HEK293 (cell line): Measurements from ENCODE around the gene YARS1.

Experiments
- CTCF ChIA-PET: fragments of 350-600 bp; formaldehyde crosslinking; extraction: SDS; loops from one replicate; lab custom pipeline; 2021; ENCODE audit warnings: antibody characterized with exemption; lab: Yijun Ruan, JAX
- POLR2A ChIA-PET: fragments of 300-600 bp; formaldehyde crosslinking; extraction: SDS; loops from one replicate; lab custom pipeline; 2020; ENCODE audit warnings: antibody characterized with exemption, inconsistent platforms; lab: Yijun Ruan, JAX
- H3K27ac ChIP-seq: fragments of 200-500 bp; sonication (Bioruptor generic); 2 replicates; pipeline ENCODE4 v1.5.1; 2014; ENCODE audit warnings: low read depth, low read length, control low read depth, inconsistent platforms; ENCODE audit errors: extremely low read depth
- H3K36me3 ChIP-seq, 2 experiments: fragments of 200-500 bp in 1 of 2; sonication (Bioruptor generic) in 1 of 2; 1 replicate in 1 of 2; 2 replicates in 1 of 2; pipeline ENCODE4 v1.5.1; 2014 to 2017; ENCODE audit warnings: inconsistent platforms in 2 of 2, low read length in 2 of 2; ENCODE audit not compliant: control insufficient read depth in 2 of 2, insufficient read depth in 1 of 2
- H3K4me1 ChIP-seq: fragments of 200-500 bp; sonication (Bioruptor generic); 2 replicates; pipeline ENCODE4 v1.5.1; 2014; ENCODE audit warnings: mild to moderate bottlenecking, low read length, inconsistent platforms; ENCODE audit not compliant: control insufficient read depth, insufficient read depth
- H3K4me3 ChIP-seq: 2 replicates; pipeline ENCODE4 v1.5.1; 2011; ENCODE audit warnings: low read depth, mild to moderate bottlenecking, control low read depth, low read length, moderate library complexity
- H3K9me3 ChIP-seq: fragments of 200-500 bp; sonication (Bioruptor generic); 2 replicates; pipeline ENCODE4 v1.5.1; 2014; ENCODE audit warnings: low read depth, low read length, inconsistent platforms; ENCODE audit not compliant: control insufficient read depth, insufficient read depth
- KLF17 ChIP-seq: fragments of 450-650 bp; formaldehyde crosslinking; IDR thresholded peaks from 2 replicates; pipeline ENCODE4 v1.5.1; 2016; ENCODE audit warnings: missing biosample characterization, missing genetic modification characterization
- KLF7 ChIP-seq: fragments of 450-650 bp; formaldehyde crosslinking; IDR thresholded peaks from 2 replicates; pipeline ENCODE4 v1.5.1; 2016; ENCODE audit warnings: missing biosample characterization, missing genetic modification characterization, borderline replicate concordance
- KLF8 ChIP-seq: fragments of 450-650 bp; formaldehyde crosslinking; IDR thresholded peaks from 2 replicates; pipeline ENCODE4 v1.5.1; 2016; ENCODE audit warnings: missing biosample characterization, missing genetic modification characterization
- MYNN ChIP-seq: fragments of 450-650 bp; formaldehyde crosslinking; IDR thresholded peaks from 2 replicates; pipeline ENCODE4 v1.5.1; 2016; ENCODE audit warnings: missing biosample characterization, missing genetic modification characterization, borderline replicate concordance
- PBX3 ChIP-seq: sonication (generic); formaldehyde crosslinking; IDR thresholded peaks from 2 replicates; pipeline ENCODE4 v1.8.1; 2022; ENCODE audit warnings: mild to moderate bottlenecking, moderate library complexity, missing genetic modification reagents
- PRDM2 ChIP-seq: fragments of 450-650 bp; formaldehyde crosslinking; IDR thresholded peaks from 2 replicates; pipeline ENCODE4 v1.5.1; 2016; ENCODE audit warnings: missing biosample characterization, missing genetic modification characterization, borderline replicate concordance
- SP3 ChIP-seq: fragments of 450-650 bp; formaldehyde crosslinking; IDR thresholded peaks from 2 replicates; pipeline ENCODE4 v1.5.1; 2016; ENCODE audit warnings: missing biosample characterization, missing genetic modification characterization
- ZBTB21 ChIP-seq: fragments of 450-650 bp; formaldehyde crosslinking; IDR thresholded peaks from 2 replicates; pipeline ENCODE4 v1.5.1; 2017; ENCODE audit warnings: missing biosample characterization, missing genetic modification characterization
- ZBTB49 ChIP-seq: fragments of 450-650 bp; formaldehyde crosslinking; IDR thresholded peaks from 2 replicates; pipeline ENCODE4 v1.5.1; 2016; ENCODE audit warnings: missing biosample characterization, missing genetic modification characterization, low read depth
- ZEB2 ChIP-seq: fragments of 450-650 bp; formaldehyde crosslinking; IDR thresholded peaks from 2 replicates; pipeline ENCODE4 v1.5.1; 2016; ENCODE audit warnings: missing biosample characterization, missing genetic modification characterization
- ZNF155 ChIP-seq: fragments of 450-650 bp; formaldehyde crosslinking; IDR thresholded peaks from 2 replicates; pipeline ENCODE4 v1.5.1; 2016; ENCODE audit warnings: missing biosample characterization, missing genetic modification characterization
- ZNF266 ChIP-seq: fragments of 450-650 bp; formaldehyde crosslinking; IDR thresholded peaks from 2 replicates; pipeline ENCODE4 v1.5.1; 2016; ENCODE audit warnings: missing biosample characterization, missing genetic modification characterization, low read depth
- ZNF350 ChIP-seq: fragments of 450-650 bp; formaldehyde crosslinking; IDR thresholded peaks from 2 replicates; pipeline ENCODE4 v1.5.0; 2017; ENCODE audit warnings: missing biosample characterization, mild to moderate bottlenecking, missing genetic modification characterization
- ZNF433 ChIP-seq: fragments of 450-650 bp; formaldehyde crosslinking; IDR thresholded peaks from 2 replicates; pipeline ENCODE4 v1.5.1; 2016; ENCODE audit warnings: missing biosample characterization, missing genetic modification characterization, low read depth
- ZNF501 ChIP-seq: fragments of 450-650 bp; formaldehyde crosslinking; IDR thresholded peaks from 2 replicates; pipeline ENCODE4 v1.5.1; 2016; ENCODE audit warnings: missing biosample characterization, missing genetic modification characterization
- ZNF596 ChIP-seq: fragments of 450-650 bp; IDR thresholded peaks from 2 replicates; pipeline ENCODE4 v1.5.0; 2018; ENCODE audit warnings: missing biosample characterization, mild to moderate bottlenecking, missing genetic modification characterization, moderate library complexity
- ZNF629 ChIP-seq: fragments of 450-650 bp; formaldehyde crosslinking; IDR thresholded peaks from 2 replicates; pipeline ENCODE4 v1.5.1; 2017; ENCODE audit warnings: missing biosample characterization, missing genetic modification characterization
- ZNF677 ChIP-seq: fragments of 450-650 bp; IDR thresholded peaks from 2 replicates; pipeline ENCODE4 v1.5.0; 2018; ENCODE audit warnings: missing biosample characterization, mild to moderate bottlenecking, missing genetic modification characterization, moderate library complexity
- ZNF692 ChIP-seq: fragments of 450-650 bp; formaldehyde crosslinking; IDR thresholded peaks from 2 replicates; pipeline ENCODE4 v1.5.1; 2016; ENCODE audit warnings: missing biosample characterization, missing genetic modification characterization
- ZNF843 ChIP-seq: fragments of 450-650 bp; formaldehyde crosslinking; IDR thresholded peaks from 2 replicates; pipeline ENCODE4 v1.5.1; 2016; ENCODE audit warnings: missing biosample characterization, missing genetic modification characterization

Gene YARS1

GRCh38 chr1:32789356-32789755, 27.8 kb downstream of the YARS1 start (continued):
- TF ChIP-seq SP3 (peak; percentile 35), KLF8 (tag by site-specific recombination) (peak; percentile 74), ZNF692 (tag by site-specific recombination) (0 out of 2 replicates have a peak, but pooled peaks have one; percentile 36), ZBTB21 (tag by site-specific recombination) (0 out of 2 replicates have a peak, but pooled peaks have one; percentile 19)
- TF ChIP-seq, all 188 proteins: peak for 13; not testable (repeated sequence) for 175

GRCh38 chr1:32786856-32787255, 30.3 kb downstream of the YARS1 start:
- H3K4me1 ChIP-seq: no peaks in the 10 kb centered on the region
- ChIA-PET POLR2A (no interaction called here), CTCF (interaction anchor here (0.7 to 1.7 kb wide), 4 partner anchors 14 to 314 kb away, joined by 3 to 12 read pairs (median 4); no protein-coding TSS in a partner anchor)
- TF ChIP-seq ZBTB49 (tag by site-specific recombination) (no peak), ZNF266 (no peak), PRDM2 (tag by site-specific recombination) (no peak), ZNF501 (tag by site-specific recombination) (no peak)
- H3K36me3 ChIP-seq: peaks cover 56 to 89% of the 10 kb centered on the region in 2 experiments
- no peak overlapping the region for H3K27ac ChIP-seq
- H3K4me3 ChIP-seq: no peak overlapping the region
- no peaks in the 10 kb centered on the region for H3K9me3 ChIP-seq

GRCh38 chr1:32784817-32785216, 32.3 kb downstream of the YARS1 start:
- peaks cover 55 to 93% of the 10 kb centered on the region in 2 experiments for H3K36me3 ChIP-seq
- CTCF ChIA-PET: interaction anchor here (0.7 to 3.3 kb wide), 2 partner anchors 73 to 117 kb away, joined by 3 to 16 read pairs; no protein-coding TSS in a partner anchor
- no peaks in the 10 kb centered on the region for H3K4me1 ChIP-seq
- H3K4me3 ChIP-seq: no peak overlapping the region
- no peak overlapping the region for H3K27ac ChIP-seq
- TF ChIP-seq ZNF629 (tag by site-specific recombination) (no peak), SP3 (no peak), ZNF596 (tag by site-specific recombination) (no peak), PBX3 (CRISPR knock-in tag) (no peak), ZNF433 (no peak), KLF7 (tag by site-specific recombination) (no peak), ZNF843 (tag by site-specific recombination) (no peak), ZNF155 (tag by site-specific recombination) (no peak), ZNF350 (tag by site-specific recombination) (no peak), ZNF677 (no peak), KLF17 (no peak), MYNN (tag by site-specific recombination) (no peak), ZEB2 (tag by site-specific recombination) (no peak)
- POLR2A ChIA-PET: no interaction called here
- H3K9me3 ChIP-seq: no peaks in the 10 kb centered on the region
